Mammary epithelial cell (primary cell): ENCODE measurements around the gene FAM53B.

Experiments used
- EZH2 ChIP-seq: IDR thresholded peaks from 2 replicates; pipeline ENCODE4 v1.6.1; 2012; ENCODE audit warnings: low read length, inconsistent platforms, borderline replicate concordance
- TF ChIP-seq, protein P1 (sequence below), 2 donors: IDR thresholded peaks in 1 of 2; conservative IDR thresholded peaks in 1 of 2; 2 replicates each; pipeline ENCODE4 v1.5.1; 2011 to 2012; ENCODE audit warnings: inconsistent platforms in 2 of 2, low read length in 2 of 2, mild to moderate bottlenecking in 2 of 2, control low read depth in 1 of 2, low read depth in 1 of 2; ENCODE audit not compliant: insufficient read depth in 1 of 2; ENCODE audit errors: extremely low read depth in 1 of 2

- TF ChIP-seq EZH2 = no peak
- TF ChIP-seq, protein P1, sequence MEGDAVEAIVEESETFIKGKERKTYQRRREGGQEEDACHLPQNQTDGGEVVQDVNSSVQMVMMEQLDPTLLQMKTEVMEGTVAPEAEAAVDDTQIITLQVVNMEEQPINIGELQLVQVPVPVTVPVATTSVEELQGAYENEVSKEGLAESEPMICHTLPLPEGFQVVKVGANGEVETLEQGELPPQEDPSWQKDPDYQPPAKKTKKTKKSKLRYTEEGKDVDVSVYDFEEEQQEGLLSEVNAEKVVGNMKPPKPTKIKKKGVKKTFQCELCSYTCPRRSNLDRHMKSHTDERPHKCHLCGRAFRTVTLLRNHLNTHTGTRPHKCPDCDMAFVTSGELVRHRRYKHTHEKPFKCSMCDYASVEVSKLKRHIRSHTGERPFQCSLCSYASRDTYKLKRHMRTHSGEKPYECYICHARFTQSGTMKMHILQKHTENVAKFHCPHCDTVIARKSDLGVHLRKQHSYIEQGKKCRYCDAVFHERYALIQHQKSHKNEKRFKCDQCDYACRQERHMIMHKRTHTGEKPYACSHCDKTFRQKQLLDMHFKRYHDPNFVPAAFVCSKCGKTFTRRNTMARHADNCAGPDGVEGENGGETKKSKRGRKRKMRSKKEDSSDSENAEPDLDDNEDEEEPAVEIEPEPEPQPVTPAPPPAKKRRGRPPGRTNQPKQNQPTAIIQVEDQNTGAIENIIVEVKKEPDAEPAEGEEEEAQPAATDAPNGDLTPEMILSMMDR (conservative IDR thresholded peaks at IDR 0.05 in 1 of 2, IDR thresholded peaks at IDR 0.05 in 1 of 2; ENCODE audit: extremely low read depth in 1 of 2, insufficient read depth in 1 of 2, low read depth in 1 of 2, low read length in 2 of 2) = no peak
Observed at GRCh38 chr10:124698545-124699469, 45.4 kb downstream of the FAM53B start.
